Forelimb muscle (tissue), 1 donor: ENCODE results near the gene MYO15A. TPM values are rescaled to one million over a fixed set of nuclear protein-coding genes. Genes with fewer than 3 reads are reported as not detected.

Experiments used
- DNase-seq: peaks from one replicate; pipeline ENCODE4 v3.0.0-alpha.2; 2013; ENCODE audit warnings: low read depth
- polyA plus RNA-seq: library from polyadenylated mRNA; unstranded; fragments of 120-200 nt; gene quantifications from one replicate; pipeline ENCODE4 v1.2.1, GENCODE V29; 2013; ENCODE audit not compliant: insufficient read length

The MYO15A gene
- polyA plus RNA-seq, 1 donor: 1.2 TPM

DNA sequence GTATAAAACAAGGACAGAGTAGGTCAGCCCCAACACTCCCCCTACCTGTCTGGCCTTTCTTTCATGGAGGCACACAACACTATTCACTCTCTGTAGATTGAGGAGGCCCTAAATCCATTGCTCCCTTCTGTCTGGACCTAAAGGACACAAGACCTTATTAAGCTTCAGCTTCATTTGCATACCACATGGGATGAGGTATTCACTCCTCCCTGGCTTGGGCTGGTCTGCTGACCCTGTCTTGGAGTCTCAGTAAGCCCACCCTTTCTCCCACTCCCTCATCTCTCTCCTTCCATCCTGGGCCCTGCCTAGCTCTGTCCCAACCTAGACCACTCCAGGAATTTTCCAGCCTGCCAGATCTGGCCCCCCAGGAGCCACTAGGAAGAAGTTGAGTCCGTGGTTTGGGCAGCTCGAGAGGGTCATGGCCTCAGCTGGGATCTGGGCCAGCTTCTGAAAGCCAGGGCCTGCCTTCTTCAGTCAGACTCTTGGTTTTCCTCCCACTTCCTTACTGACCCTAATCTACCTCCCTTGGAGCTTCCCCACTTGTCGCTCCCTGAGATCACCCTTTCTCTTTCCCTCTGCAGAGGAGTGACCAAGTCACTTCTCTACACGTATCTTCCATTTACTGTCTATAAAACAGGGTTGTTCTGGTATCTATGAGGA, 110.3 kb downstream of the MYO15A start:
- no peak for DNase-seq

DNA sequence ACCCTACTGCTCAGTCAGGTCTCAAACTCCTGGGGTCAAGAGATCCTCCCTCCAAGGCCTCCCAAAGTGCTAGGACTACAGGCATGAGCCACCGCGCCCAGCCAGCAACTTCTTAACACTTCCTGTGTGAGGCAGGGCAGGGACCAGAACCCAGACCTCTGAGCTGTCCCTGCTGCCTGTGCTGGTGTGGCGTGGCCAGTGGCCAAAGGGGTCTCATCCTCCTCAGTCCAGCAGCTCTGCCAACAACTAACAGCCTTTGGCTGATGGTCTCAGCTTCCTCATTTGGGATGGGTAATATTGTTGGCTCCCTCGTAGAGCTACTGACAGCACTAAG, 115.5 kb downstream of the MYO15A start:
- DNase-seq: no peak

DNA sequence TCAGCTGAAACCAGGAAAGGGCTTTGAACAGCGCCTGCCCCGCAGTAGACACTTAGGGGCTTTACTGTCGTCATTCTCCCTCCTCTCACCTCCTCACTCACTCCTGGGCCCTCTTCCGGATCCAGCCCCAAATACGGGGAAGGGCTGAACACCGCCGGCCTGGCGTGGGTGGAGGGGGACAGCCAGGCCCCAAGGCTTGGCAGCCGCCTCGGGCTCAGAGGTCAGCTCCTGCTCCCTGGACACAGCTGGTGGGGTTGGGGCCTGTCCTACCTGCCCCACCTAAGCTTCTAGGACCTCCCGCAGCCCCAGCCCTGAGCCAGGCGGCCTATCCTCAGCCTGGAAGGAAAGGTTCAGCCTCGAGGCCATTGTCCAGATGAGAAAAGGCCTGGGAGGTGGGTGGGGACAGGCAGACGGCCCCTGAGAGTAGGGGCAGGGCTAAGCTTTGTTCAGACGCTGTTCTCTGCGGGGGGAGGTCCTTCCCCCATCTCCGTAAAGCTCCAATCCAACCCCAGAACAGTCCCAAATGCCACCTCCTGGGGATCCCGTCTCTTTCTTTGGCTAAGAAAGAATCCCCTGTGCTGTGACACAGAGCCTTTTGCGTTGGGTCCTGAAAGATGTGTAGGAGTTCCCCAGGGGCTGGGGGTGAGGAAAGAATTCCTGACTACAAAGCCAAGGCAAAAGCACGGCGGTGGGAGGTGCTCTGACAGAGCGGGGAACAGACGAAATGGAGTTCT, 116.0 kb downstream of the MYO15A start:
- no peak for DNase-seq

DNA sequence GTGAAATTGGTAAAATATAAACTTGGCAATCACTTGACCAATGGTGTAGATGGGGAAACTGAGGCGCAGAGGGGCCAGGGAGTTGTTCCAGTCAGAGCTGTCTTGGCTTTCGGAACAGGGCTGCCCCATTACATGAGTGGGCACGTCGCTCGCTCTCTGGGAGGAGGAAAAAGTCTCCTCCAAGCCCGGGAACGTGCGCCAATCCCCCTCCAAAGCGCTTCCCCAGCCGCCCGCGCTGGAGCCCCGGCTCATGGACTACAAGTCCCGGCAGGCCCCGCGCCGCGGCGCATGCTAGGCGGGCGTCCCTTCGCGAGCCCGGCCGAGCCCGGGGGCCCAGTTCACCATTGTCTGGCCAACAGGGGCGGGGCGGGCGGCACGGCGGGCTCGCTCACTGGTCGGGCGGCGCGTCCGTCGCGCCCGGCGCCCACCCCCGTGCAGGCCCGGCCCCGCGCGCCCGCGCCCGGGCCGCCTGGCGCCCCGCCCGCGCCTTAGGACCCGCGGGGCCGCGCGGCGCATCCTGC, 116.6 kb downstream of the MYO15A start, which contains the start of gene LLGL1:
TSS of gene LLGL1 (plus strand) at position 515 of the 521 bp plus-strand sequence. CDS start 48 bp downstream, outside the sequence.
- peak; percentile 74 for DNase-seq

DNA sequence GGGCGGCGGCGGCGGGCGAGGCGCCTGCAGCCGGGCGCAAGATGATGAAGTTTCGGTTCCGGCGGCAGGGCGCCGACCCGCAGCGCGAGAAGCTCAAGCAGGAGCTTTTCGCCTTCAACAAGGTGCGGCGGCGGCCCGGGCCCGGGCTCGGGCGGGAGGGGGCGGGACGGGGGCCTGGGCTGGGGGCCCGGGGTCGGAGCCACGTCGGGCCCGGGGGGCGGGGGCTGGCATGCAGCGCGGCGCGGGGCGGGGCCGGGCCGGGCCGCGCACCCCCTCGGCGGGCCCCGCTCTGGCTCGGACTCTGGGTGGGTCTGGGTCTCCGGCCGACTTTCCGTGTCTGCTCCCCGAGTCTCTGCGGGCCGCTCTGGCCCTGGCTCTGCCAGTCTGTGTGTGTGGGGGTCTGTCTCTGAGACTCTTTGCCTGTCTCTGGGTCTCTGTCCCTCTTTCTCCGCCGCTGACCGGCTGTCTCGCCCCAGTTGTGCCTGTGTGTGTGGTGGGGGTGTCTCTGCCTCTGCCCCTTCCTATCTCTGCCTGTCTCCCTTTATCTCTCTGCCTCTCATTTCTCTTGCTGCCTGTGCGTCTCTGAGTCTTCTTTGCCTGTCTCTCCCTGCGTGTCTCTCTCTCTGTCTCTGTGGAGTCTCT, 117.2 kb downstream of the MYO15A start:
- DNase-seq: no peak

DNA sequence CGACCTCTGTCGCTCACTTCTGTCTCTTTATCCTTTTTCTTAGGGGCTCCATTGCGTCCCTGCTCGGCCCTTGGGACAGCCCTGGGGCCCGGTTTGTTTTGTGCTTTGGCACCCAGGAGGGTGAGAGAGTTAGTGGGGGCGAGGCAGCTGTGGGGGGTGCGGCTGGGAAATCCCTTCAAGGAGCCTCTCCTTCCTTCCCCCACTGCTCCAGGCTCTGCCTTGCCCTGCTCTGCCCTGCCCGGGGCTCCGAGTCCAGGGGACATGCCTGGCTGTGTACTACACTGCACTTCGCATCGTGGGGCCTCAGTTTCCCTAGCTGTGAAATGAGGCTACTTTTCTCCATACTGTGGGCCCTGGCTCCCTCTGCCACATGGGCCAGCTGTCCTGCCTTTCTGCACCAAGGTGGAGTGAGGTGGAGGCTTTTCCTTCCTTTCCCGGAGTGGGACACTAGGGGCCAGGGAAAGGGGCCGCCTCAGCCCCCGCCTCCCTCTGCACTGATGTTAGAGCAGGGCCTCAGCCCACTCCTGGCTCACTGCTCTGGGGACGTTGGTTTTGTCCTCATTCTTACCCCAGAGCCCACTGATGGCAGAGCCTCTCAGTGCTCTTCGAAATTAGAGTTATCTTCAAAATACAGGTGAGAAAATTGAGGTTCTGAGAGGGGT, 117.9 kb downstream of the MYO15A start:
- no peak for DNase-seq

DNA sequence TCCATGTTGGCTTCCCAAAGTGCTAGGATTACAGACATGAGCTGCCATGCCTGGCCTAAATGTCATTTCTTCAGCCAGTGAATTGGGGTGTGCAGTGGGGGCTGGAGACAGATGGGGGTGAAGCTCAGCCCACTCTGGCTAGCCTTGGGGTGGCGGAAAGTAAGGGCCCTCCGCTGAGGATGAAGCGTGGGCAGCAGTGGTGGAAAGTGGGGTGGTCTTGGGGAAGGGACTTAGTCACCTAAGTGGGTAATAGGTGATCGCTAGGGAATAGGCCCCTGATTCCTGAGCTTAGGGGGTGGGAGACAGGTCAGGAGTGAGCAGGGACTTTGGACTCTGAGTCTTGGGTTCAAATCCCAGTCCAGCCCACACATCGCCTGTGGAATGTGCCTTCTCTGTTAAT, 119.1 kb downstream of the MYO15A start:
- DNase-seq: no peak

DNA sequence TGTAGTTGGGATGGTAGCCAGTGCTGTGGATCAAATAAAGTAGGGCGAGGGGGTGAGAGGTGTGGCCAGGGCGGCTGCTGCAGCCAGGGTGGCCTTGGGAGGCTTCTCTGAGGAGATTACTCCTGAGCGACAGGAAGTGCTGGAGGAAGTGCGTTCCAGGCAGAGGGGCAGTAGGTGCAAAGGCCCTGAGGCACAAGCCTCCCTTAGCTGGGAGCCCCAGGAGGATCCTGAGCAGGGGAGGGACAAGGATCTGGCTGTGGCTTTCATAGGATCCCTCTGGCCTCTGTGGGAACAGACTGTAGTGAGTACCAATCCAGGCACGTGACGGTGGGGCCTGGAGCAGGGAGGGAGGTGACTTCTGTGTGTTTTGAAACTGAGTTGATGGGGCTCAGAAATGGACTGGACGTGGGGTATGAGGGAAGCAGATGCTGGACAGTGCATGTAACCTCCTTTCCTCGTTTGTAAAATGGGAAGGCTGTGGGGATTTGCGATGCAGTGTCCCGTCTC, 119.7 kb downstream of the MYO15A start:
- DNase-seq: no peak

DNA sequence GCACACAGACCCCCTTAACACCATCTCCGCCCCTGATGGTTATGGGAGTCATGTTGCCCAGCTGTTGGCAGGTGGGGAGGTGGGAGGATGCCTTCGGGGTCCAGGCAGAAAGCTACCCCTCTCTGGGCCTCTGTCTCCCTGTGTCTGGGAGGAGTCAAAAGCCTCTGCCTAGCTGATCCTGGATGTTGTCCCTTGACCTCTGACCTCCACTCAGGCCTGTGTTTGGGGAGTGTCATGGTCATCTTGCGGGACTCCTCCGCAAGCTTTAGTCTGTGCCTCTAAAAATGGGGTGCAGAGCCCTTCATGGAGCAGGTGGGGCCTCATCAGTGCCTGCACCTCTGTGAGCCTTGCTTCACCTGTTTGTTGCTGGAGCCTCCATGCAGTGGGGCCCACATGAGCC, 120.7 kb downstream of the MYO15A start:
- no peak for DNase-seq

Other genes starting within 250 kb of the MYO15A start
- 36.3 TPM for gene TOM1L2, start 136.4 kb upstream of the MYO15A start, polyA plus RNA-seq
- 6.6 TPM for gene DRC3, start 135.9 kb upstream of the MYO15A start, polyA plus RNA-seq
- gene ATPAF2, start 69.6 kb upstream of the MYO15A start, polyA plus RNA-seq: 19.7 TPM
- gene GID4, start 69.3 kb upstream of the MYO15A start, polyA plus RNA-seq: 11.9 TPM
- 24.9 TPM for gene DRG2, start 20.8 kb upstream of the MYO15A start, polyA plus RNA-seq
- gene ALKBH5, start 75.1 kb downstream of the MYO15A start, polyA plus RNA-seq: 62.8 TPM
- gene LLGL1, start 116.9 kb downstream of the MYO15A start, polyA plus RNA-seq: 20.8 TPM
- gene FLII, start 150.0 kb downstream of the MYO15A start, polyA plus RNA-seq: 146 TPM
- 14.9 TPM for gene MIEF2, start 151.9 kb downstream of the MYO15A start, polyA plus RNA-seq
- gene TOP3A, start 206.2 kb downstream of the MYO15A start, polyA plus RNA-seq: 26.7 TPM
- gene SMCR8, start 206.5 kb downstream of the MYO15A start, polyA plus RNA-seq: 7.6 TPM